ENCODE results near the gene RNF212. TPM values are rescaled to one million over a fixed set of nuclear protein-coding genes. Genes with fewer than 3 reads are reported as not detected.

The RNF212 gene
- total RNA-seq, 1 experiment from 2014 or later = 2.4 TPM

- Histone ChIP-seq H3K4me3 (ENCODE audit: low read depth, low read length, poor library complexity, severe bottlenecking) (peak overlapping the region; percentile 7), H3K27me3 (replicated peaks; ENCODE audit: insufficient read depth, low read depth, low read length, poor library complexity) (peaks cover 27% of the 10 kb centered on the region), H3K9me3 (ENCODE audit: low read depth, low read length, poor library complexity, severe bottlenecking) (no peaks in the 10 kb centered on the region), H3K27ac (ENCODE audit: low read depth, low read length, poor library complexity, severe bottlenecking) (no peak overlapping the region), H3K4me1 (ENCODE audit: insufficient read depth, low read length, poor library complexity, severe bottlenecking) (no peaks in the 10 kb centered on the region), H3K36me3 (ENCODE audit: insufficient read depth, low read length, poor library complexity, severe bottlenecking) (no peaks in the 10 kb centered on the region)
- no peak for TF ChIP-seq EZH2 (IDR thresholded peaks at IDR 0.05; ENCODE audit: borderline replicate concordance, low read depth, low read length, poor library complexity, severe bottlenecking)
- no peak for TF ChIP-seq CTCF (conservative IDR thresholded peaks at IDR 0.05; ENCODE audit: low read depth, low read length)
- no peak for DNase-seq (ENCODE audit: low spot score)
- no TSS peak for BruUV-seq (replicated peaks)
- CTCF ChIA-PET = no interaction called here
- POLR2A ChIA-PET (ENCODE audit: low non-redundant PET) = no interaction called here
- intact Hi-C loops (cut with micrococcal nuclease; ENCODE audit: unreplicated experiment) = no loop called here
Measured at GRCh38 chr4:1137063-1137776, 23.9 kb upstream of the RNF212 start.

- no TSS peak for BruUV-seq (replicated peaks)
Measured at GRCh38 chr4:1136048-1136447, 22.7 kb upstream of the RNF212 start.

GRCh38 chr4:1133033-1133432 is 19.7 kb upstream of the RNF212 start:
- Histone ChIP-seq H3K4me3 (ENCODE audit: low read depth, low read length, poor library complexity, severe bottlenecking) (no peak overlapping the region), H3K27ac (ENCODE audit: low read depth, low read length, poor library complexity, severe bottlenecking) (no peak overlapping the region), H3K36me3 (ENCODE audit: insufficient read depth, low read length, poor library complexity, severe bottlenecking) (no peaks in the 10 kb centered on the region), H3K27me3 (replicated peaks; ENCODE audit: insufficient read depth, low read depth, low read length, poor library complexity) (peaks cover 16% of the 10 kb centered on the region), H3K4me1 (ENCODE audit: insufficient read depth, low read length, poor library complexity, severe bottlenecking) (no peaks in the 10 kb centered on the region), H3K9me3 (ENCODE audit: low read depth, low read length, poor library complexity, severe bottlenecking) (no peaks in the 10 kb centered on the region)
- intact Hi-C loops (cut with micrococcal nuclease; ENCODE audit: unreplicated experiment) = no loop called here
- CTCF ChIA-PET = no interaction called here
- no TSS peak for BruUV-seq (replicated peaks)
- POLR2A ChIA-PET (ENCODE audit: low non-redundant PET) = no interaction called here
- TF ChIP-seq CTCF (conservative IDR thresholded peaks at IDR 0.05; ENCODE audit: low read depth, low read length) (no peak), EZH2 (IDR thresholded peaks at IDR 0.05; ENCODE audit: borderline replicate concordance, low read depth, low read length, poor library complexity, severe bottlenecking) (no peak)
- no peak for DNase-seq (ENCODE audit: low spot score)

More at GRCh38 chr4:1136048-1136447, 22.7 kb upstream of the RNF212 start:
- Histone ChIP-seq H3K4me1 (ENCODE audit: insufficient read depth, low read length, poor library complexity, severe bottlenecking) (no peaks in the 10 kb centered on the region), H3K36me3 (ENCODE audit: insufficient read depth, low read length, poor library complexity, severe bottlenecking) (no peaks in the 10 kb centered on the region), H3K9me3 (ENCODE audit: low read depth, low read length, poor library complexity, severe bottlenecking) (no peaks in the 10 kb centered on the region), H3K27me3 (replicated peaks; ENCODE audit: insufficient read depth, low read depth, low read length, poor library complexity) (peaks cover 16% of the 10 kb centered on the region), H3K27ac (ENCODE audit: low read depth, low read length, poor library complexity, severe bottlenecking) (no peak overlapping the region), H3K4me3 (ENCODE audit: low read depth, low read length, poor library complexity, severe bottlenecking) (no peak overlapping the region)
- ChIA-PET CTCF (no interaction called here), POLR2A (ENCODE audit: low non-redundant PET) (no interaction called here)
- DNase-seq (ENCODE audit: low spot score) = no peak
- intact Hi-C loops (cut with micrococcal nuclease; ENCODE audit: unreplicated experiment) = no loop called here
- TF ChIP-seq EZH2 (IDR thresholded peaks at IDR 0.05; ENCODE audit: borderline replicate concordance, low read depth, low read length, poor library complexity, severe bottlenecking) = no peak
- TF ChIP-seq CTCF (conservative IDR thresholded peaks at IDR 0.05; ENCODE audit: low read depth, low read length) = no peak
